H9 (cell line): Measurements from ENCODE around the gene TTC19. TPM values are rescaled to one million over a fixed set of nuclear protein-coding genes. Genes with fewer than 3 reads are reported as not detected.

Experiments used
- DNase-seq: peaks from one replicate; pipeline ENCODE4 v3.0.0-alpha.2; 2017
- H2AFZ ChIP-seq: one replicate; pipeline ENCODE4 v1.6.1; 2013; ENCODE audit warnings: mild to moderate bottlenecking, low read length, control low read depth, moderate library complexity
- H2AK5ac ChIP-seq: 2 replicates; pipeline ENCODE4 v1.6.1; 2013; ENCODE audit warnings: low read length, control low read depth, mixed read lengths; ENCODE audit not compliant: insufficient read length
- H2BK120ac ChIP-seq: one replicate; pipeline ENCODE4 v1.6.1; 2013; ENCODE audit warnings: low read depth, mild to moderate bottlenecking, low read length, control low read depth, inconsistent platforms; ENCODE audit not compliant: poor library complexity, severe bottlenecking
- H2BK12ac ChIP-seq: 2 replicates; pipeline ENCODE4 v1.6.1; 2013; ENCODE audit warnings: low read length, control low read depth, mixed read lengths, low read depth; ENCODE audit not compliant: insufficient read length
- H2BK15ac ChIP-seq: 2 replicates; pipeline ENCODE4 v1.6.1; 2013; ENCODE audit warnings: low read depth, low read length, control low read depth
- H2BK20ac ChIP-seq: one replicate; pipeline ENCODE4 v1.6.1; 2013; ENCODE audit warnings: low read depth, mild to moderate bottlenecking, low read length, control low read depth, inconsistent platforms; ENCODE audit not compliant: poor library complexity, severe bottlenecking
- H2BK5ac ChIP-seq: 2 replicates; pipeline ENCODE4 v1.6.1; 2013; ENCODE audit warnings: low read length, control low read depth, mixed read lengths; ENCODE audit not compliant: insufficient read length
- H3K14ac ChIP-seq: 2 replicates; pipeline ENCODE4 v1.6.1; 2013; ENCODE audit warnings: low read length, control low read depth; ENCODE audit not compliant: insufficient read depth
- H3K18ac ChIP-seq: 2 replicates; pipeline ENCODE4 v1.6.1; 2013; ENCODE audit warnings: low read depth, mild to moderate bottlenecking, mixed read lengths, low read length, control low read depth; ENCODE audit not compliant: insufficient read length
- H3K23ac ChIP-seq: 2 replicates; pipeline ENCODE4 v1.6.1; 2013; ENCODE audit warnings: low read length, control low read depth, mixed read lengths, low read depth; ENCODE audit not compliant: insufficient read length
- H3K23me2 ChIP-seq: 2 replicates; pipeline ENCODE4 v1.6.1; 2013; ENCODE audit warnings: low read depth, mild to moderate bottlenecking, mixed read lengths, low read length, control low read depth; ENCODE audit not compliant: insufficient read length, poor library complexity, severe bottlenecking
- H3K27ac ChIP-seq: 2 replicates; pipeline ENCODE4 v1.5.1; 2013; ENCODE audit warnings: low read length, control low read depth, mixed read lengths, low read depth; ENCODE audit not compliant: insufficient read length
- H3K27me3 ChIP-seq: 2 replicates; pipeline ENCODE4 v1.6.1; 2013; ENCODE audit warnings: low read length, control low read depth, inconsistent platforms; ENCODE audit not compliant: insufficient read depth
- H3K4ac ChIP-seq: 2 replicates; pipeline ENCODE4 v1.6.1; 2013; ENCODE audit warnings: low read depth, mild to moderate bottlenecking, control low read depth, inconsistent platforms, low read length, moderate library complexity
- H3K4me1 ChIP-seq: 2 replicates; pipeline ENCODE4 v1.6.1; 2013; ENCODE audit warnings: low read length, control low read depth, inconsistent platforms; ENCODE audit not compliant: insufficient read depth
- H3K4me2 ChIP-seq: 2 replicates; pipeline ENCODE4 v1.6.1; 2013; ENCODE audit warnings: low read length, control low read depth, mixed read lengths; ENCODE audit not compliant: insufficient read length, insufficient read depth
- H3K56ac ChIP-seq: 2 replicates; pipeline ENCODE4 v1.6.1; 2013; ENCODE audit warnings: low read depth, mild to moderate bottlenecking, mixed read lengths, low read length, control low read depth; ENCODE audit not compliant: insufficient read length
- H3K79me1 ChIP-seq: 2 replicates; pipeline ENCODE4 v1.6.1; 2013; ENCODE audit warnings: low read depth, mild to moderate bottlenecking, moderate library complexity, low read length, control low read depth, inconsistent platforms; ENCODE audit not compliant: insufficient read depth, poor library complexity, severe bottlenecking
- H3K79me2 ChIP-seq: 2 replicates; pipeline ENCODE4 v1.6.1; 2013; ENCODE audit warnings: low read length, control low read depth, inconsistent platforms; ENCODE audit not compliant: insufficient read depth
- H3K9ac ChIP-seq: 2 replicates; pipeline ENCODE4 v1.6.1; 2013; ENCODE audit warnings: low read length, control low read depth, mixed read lengths; ENCODE audit not compliant: insufficient read length; ENCODE audit errors: extremely low read depth
- H3K9me3 ChIP-seq: one replicate; pipeline ENCODE4 v1.6.1; 2013; ENCODE audit warnings: low read depth, low read length, inconsistent platforms; ENCODE audit not compliant: control insufficient read depth
- H3T11ph ChIP-seq: one replicate; pipeline ENCODE4 v1.6.1; 2013; ENCODE audit warnings: mild to moderate bottlenecking, low read length, control low read depth, inconsistent platforms
- H4K20me1 ChIP-seq: one replicate; pipeline ENCODE4 v1.6.1; 2013; ENCODE audit not compliant: control insufficient read depth, insufficient read length, insufficient read depth
- H4K5ac ChIP-seq: 2 replicates; pipeline ENCODE4 v1.6.1; 2013; ENCODE audit warnings: low read depth, mild to moderate bottlenecking, mixed read lengths, low read length, control low read depth; ENCODE audit not compliant: insufficient read length
- H4K8ac ChIP-seq: replicated peaks from 2 replicates; pipeline ENCODE4 v1.6.1; 2013; ENCODE audit warnings: low read length, control low read depth, mixed read lengths, low read depth; ENCODE audit not compliant: insufficient read length
- H4K91ac ChIP-seq: 2 replicates; pipeline ENCODE4 v1.6.1; 2013; ENCODE audit warnings: low read depth, mild to moderate bottlenecking, moderate library complexity, mixed read lengths, low read length, control low read depth; ENCODE audit not compliant: insufficient read length
- H3K27ac Mint-ChIP-seq, 3 experiments: 2 replicates in 2 of 3; 3 replicates in 1 of 3; pipeline ENCODE4 v1.8.0; 2020 to 2021; ENCODE audit warnings: mixed read lengths in 3 of 3, mild to moderate bottlenecking in 1 of 3, moderate library complexity in 1 of 3
- H3K27me3 Mint-ChIP-seq: 2 replicates; pipeline ENCODE4 v1.8.0; 2021; ENCODE audit warnings: low read depth, mild to moderate bottlenecking, moderate library complexity, mixed read lengths
- H3K36me3 Mint-ChIP-seq, 3 experiments: 2 replicates in 2 of 3; 3 replicates in 1 of 3; pipeline ENCODE4 v1.8.0; 2020 to 2021; ENCODE audit warnings: low read depth in 3 of 3, mixed read lengths in 3 of 3; ENCODE audit not compliant: insufficient read depth in 1 of 3
- H3K4me1 Mint-ChIP-seq, 2 experiments: 2 replicates each; pipeline ENCODE4 v1.8.0; 2020; ENCODE audit warnings: mixed read lengths in 2 of 2
- H3K4me3 Mint-ChIP-seq, 2 experiments: 2 replicates in 1 of 2; 3 replicates in 1 of 2; pipeline ENCODE4 v1.8.0; 2020 to 2021; ENCODE audit warnings: mild to moderate bottlenecking in 2 of 2, mixed read lengths in 2 of 2, moderate library complexity in 1 of 2
- H3K9me3 Mint-ChIP-seq, 2 experiments: 2 replicates in 1 of 2; 3 replicates in 1 of 2; pipeline ENCODE4 v1.8.0; 2020; ENCODE audit warnings: mild to moderate bottlenecking in 2 of 2, mixed read lengths in 2 of 2, moderate library complexity in 1 of 2
- WGBS: extraction: QIAGEN DNeasy Blood & Tissue Kit; methylation state at CpG from one replicate; pipeline ENCODE4 v1.1.7; 2013; ENCODE audit warnings: missing lambda C conversion rate, low lambda C conversion rate, mixed read lengths; ENCODE audit not compliant: insufficient read length; ENCODE audit errors: extremely low coverage; 5-methylcytosine and 5-hydroxymethylcytosine counted together
- total RNA-seq: library from RNA; stranded (reverse); gene quantifications from 2 replicates; pipeline ENCODE4 v1.2.1, GENCODE V29; 2021
- TF ChIP-seq, protein P1 (sequence below): fragments of 200-600 bp; sonication (generic); conservative IDR thresholded peaks from 3 replicates; pipeline ENCODE4 v1.8.0; 2021; ENCODE audit warnings: antibody characterized with exemption, mild to moderate bottlenecking

The TTC19 gene
- total RNA-seq, 1 experiment from 2014 or later, result 64.3 TPM

DNA sequence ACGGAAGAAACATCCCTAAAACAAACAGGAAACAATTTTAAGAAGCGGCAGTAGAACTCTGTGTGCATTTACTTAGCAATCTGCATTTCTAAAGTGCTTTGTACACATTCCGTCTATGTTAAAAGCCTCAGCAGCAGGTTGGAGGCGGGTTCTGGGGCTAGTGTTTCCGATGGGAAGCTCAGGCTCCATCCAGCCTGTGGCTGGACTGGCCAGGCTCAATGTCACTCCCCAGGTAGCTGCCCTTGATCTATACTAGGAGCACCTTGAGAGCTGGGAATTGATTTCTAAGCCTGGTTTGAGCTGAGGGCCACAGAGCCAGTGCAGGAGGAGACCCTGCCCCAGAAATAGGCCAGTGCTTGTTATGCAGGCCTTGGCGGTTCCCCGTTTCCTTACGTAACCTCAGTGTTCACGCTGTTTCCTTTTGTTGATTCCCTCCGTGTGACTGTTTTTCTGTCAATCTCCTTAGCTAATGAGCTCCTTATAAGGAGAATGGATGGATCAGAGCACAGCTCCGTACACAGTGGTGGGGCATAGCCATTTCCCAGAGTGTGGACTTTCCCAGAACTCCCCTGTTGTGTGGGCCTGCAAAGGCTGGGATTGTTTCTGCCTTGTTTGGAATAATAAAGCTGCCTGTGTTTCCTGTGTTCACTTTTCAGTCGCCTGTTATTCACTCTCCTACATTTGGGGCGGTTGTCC, 33.3 kb upstream of the TTC19 start:
- H2BK20ac ChIP-seq, result no peak overlapping the region
- peak overlapping the region; percentile 92 for H3K18ac ChIP-seq
- H3K9me3 ChIP-seq, result no peaks in the 10 kb centered on the region
- no CpG with 5 or more reads among the region's 13 CpGs for WGBS
- peaks cover 10% of the 10 kb centered on the region for H3K4me1 ChIP-seq
- no peaks in the 10 kb centered on the region; the same call in 1 of the 2 replicates for H3K27me3 ChIP-seq
- no peak overlapping the region for H4K91ac ChIP-seq
- no peak overlapping the region for H4K8ac ChIP-seq
- H4K5ac ChIP-seq, result peak overlapping the region; percentile 53
- Mint-ChIP-seq H3K9me3 (no peaks in the 10 kb centered on the region), H3K4me1 (peaks cover 55 to 57% of the 10 kb centered on the region in 2 experiments), H3K4me3 (peak overlapping the region; percentile 57 to 73), H3K36me3 (no peaks in the 10 kb centered on the region; a peak in 2 of 7 replicates), H3K27ac (peak overlapping the region; percentile 98 to 99 (median 99)), H3K27me3 (peaks cover 6% of the 10 kb centered on the region)
- H2BK15ac ChIP-seq, result no peak overlapping the region
- peak overlapping the region; percentile 85 for H3K27ac ChIP-seq
- H3K14ac ChIP-seq, result peak overlapping the region; percentile 84; the same call in 1 of the 2 replicates
- H3K79me1 ChIP-seq, result no peaks in the 10 kb centered on the region
- no peaks in the 10 kb centered on the region; the same call in 1 of the 2 replicates for H3K79me2 ChIP-seq
- H2BK120ac ChIP-seq, result no peak overlapping the region
- no peaks in the 10 kb centered on the region for H4K20me1 ChIP-seq
- no peak overlapping the region for H3K23ac ChIP-seq
- TF ChIP-seq, protein P1, sequence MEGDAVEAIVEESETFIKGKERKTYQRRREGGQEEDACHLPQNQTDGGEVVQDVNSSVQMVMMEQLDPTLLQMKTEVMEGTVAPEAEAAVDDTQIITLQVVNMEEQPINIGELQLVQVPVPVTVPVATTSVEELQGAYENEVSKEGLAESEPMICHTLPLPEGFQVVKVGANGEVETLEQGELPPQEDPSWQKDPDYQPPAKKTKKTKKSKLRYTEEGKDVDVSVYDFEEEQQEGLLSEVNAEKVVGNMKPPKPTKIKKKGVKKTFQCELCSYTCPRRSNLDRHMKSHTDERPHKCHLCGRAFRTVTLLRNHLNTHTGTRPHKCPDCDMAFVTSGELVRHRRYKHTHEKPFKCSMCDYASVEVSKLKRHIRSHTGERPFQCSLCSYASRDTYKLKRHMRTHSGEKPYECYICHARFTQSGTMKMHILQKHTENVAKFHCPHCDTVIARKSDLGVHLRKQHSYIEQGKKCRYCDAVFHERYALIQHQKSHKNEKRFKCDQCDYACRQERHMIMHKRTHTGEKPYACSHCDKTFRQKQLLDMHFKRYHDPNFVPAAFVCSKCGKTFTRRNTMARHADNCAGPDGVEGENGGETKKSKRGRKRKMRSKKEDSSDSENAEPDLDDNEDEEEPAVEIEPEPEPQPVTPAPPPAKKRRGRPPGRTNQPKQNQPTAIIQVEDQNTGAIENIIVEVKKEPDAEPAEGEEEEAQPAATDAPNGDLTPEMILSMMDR, result no peak
- no peak overlapping the region for H2AFZ ChIP-seq
- H3K56ac ChIP-seq, result no peak overlapping the region
- DNase-seq, result peak; percentile 96
- H3K9ac ChIP-seq, result peak overlapping the region; percentile 15
- H3K23me2 ChIP-seq, result peaks cover 3% of the 10 kb centered on the region
- H3T11ph ChIP-seq, result peak overlapping the region; percentile 81
- H3K4me2 ChIP-seq, result peak overlapping the region; percentile 41
- peak overlapping the region; percentile 4 for H2BK5ac ChIP-seq
- H2AK5ac ChIP-seq, result no peak overlapping the region
- peak overlapping the region; percentile 52; the same call in 1 of the 2 replicates for H3K4ac ChIP-seq
- no peak overlapping the region for H2BK12ac ChIP-seq
